ENCODE results near the gene KLHL24. TPM values are rescaled to one million over a fixed set of nuclear protein-coding genes. Genes with fewer than 3 reads are reported as not detected.

Gene KLHL24
- total and polyA plus RNA-seq, 2 of the 4 experiments (the other 2 are of a cell fraction): 5.7 to 25.6 TPM

- H3K4me2 ChIP-seq (ENCODE audit: low read depth, low read length): no peak overlapping the region
- no peak overlapping the region for H2BK5ac ChIP-seq (ENCODE audit: low read depth, low read length, poor library complexity, severe bottlenecking)
- no peaks in the 10 kb centered on the region for H3K27me3 ChIP-seq (ENCODE audit: control insufficient read depth, insufficient read depth, low read length)
- no peaks in the 10 kb centered on the region for H4K20me1 ChIP-seq (ENCODE audit: insufficient read depth, low read length)
- TF ChIP-seq MAZ (IDR thresholded peaks at IDR 0.05; ENCODE audit: borderline replicate concordance, low read depth, low read length) (no peak), ELK1 (IDR thresholded peaks at IDR 0.05; ENCODE audit: borderline replicate concordance, low read depth, low read length) (no peak), CTCF (conservative IDR thresholded peaks at IDR 0.05; ENCODE audit: low read depth, low read length) (no peak), CEBPB (IDR thresholded peaks at IDR 0.05; ENCODE audit: low read depth, low read length) (no peak), BHLHE40 (IDR thresholded peaks at IDR 0.05; ENCODE audit: low read depth, low read length) (no peak), RFX5 (IDR thresholded peaks at IDR 0.05; ENCODE audit: low read depth, low read length) (no peak), FOS (IDR thresholded peaks at IDR 0.05; ENCODE audit: low read depth, low read length) (no peak), RCOR1 (IDR thresholded peaks at IDR 0.05; ENCODE audit: insufficient replicate concordance, low read length) (no peak), POLR2A (IDR thresholded peaks at IDR 0.05; ENCODE audit: low read depth, low read length) (no peak), RAD21 (IDR thresholded peaks at IDR 0.05; ENCODE audit: low read length) (no peak), USF2 (IDR thresholded peaks at IDR 0.05; ENCODE audit: low read depth, low read length) (no peak), CHD1 (IDR thresholded peaks at IDR 0.05; ENCODE audit: low read depth, low read length) (no peak), NFE2L2 (IDR thresholded peaks at IDR 0.05; ENCODE audit: low read depth, low read length) (no peak), MAFK (IDR thresholded peaks at IDR 0.05; ENCODE audit: low read depth, low read length) (no peak), MXI1 (IDR thresholded peaks at IDR 0.05; ENCODE audit: borderline replicate concordance, low read depth, low read length) (no peak), SMC3 (IDR thresholded peaks at IDR 0.05; ENCODE audit: low read depth, low read length) (no peak)
- DNase-seq: no peak
- H2BK15ac ChIP-seq (ENCODE audit: low read depth, low read length): no peak overlapping the region
- H3K36me3 ChIP-seq (ENCODE audit: control insufficient read depth, insufficient read depth, low read length): no peaks in the 10 kb centered on the region
- no peak overlapping the region for H3K18ac ChIP-seq (ENCODE audit: low read depth, low read length)
- H3K27ac ChIP-seq (ENCODE audit: insufficient read depth, low read length): no peak overlapping the region
- H3K14ac ChIP-seq (replicated peaks; ENCODE audit: low read depth, low read length): no peak overlapping the region
- ChIA-PET CTCF (no interaction called here), POLR2A (ENCODE audit: unreplicated experiment) (no interaction called here)
- no peaks in the 10 kb centered on the region for H3K79me1 ChIP-seq (ENCODE audit: low read depth in 1 of 2, low read length in 2 of 2)
- H4K8ac ChIP-seq (ENCODE audit: low read depth in 2 of 2, low read length in 2 of 2): no peak overlapping the region
- no peaks in the 10 kb centered on the region for H3K9me1 ChIP-seq (ENCODE audit: insufficient read depth, low read length)
- no peak overlapping the region for H3K4me3 ChIP-seq (ENCODE audit: insufficient read depth, low read depth, low read length)
- H4K5ac ChIP-seq (ENCODE audit: low read depth, low read length): no peak overlapping the region
- no peak overlapping the region for H2AFZ ChIP-seq (replicated peaks; ENCODE audit: low read length, poor library complexity)
- no peak overlapping the region for H3K4ac ChIP-seq (ENCODE audit: low read depth, low read length)
- intact Hi-C loops (cut with micrococcal nuclease) (no loop called here), dilution Hi-C loops (cut with HindIII; ENCODE audit: low sequenced_read_pairs, unreplicated experiment) (no loop called here), in situ Hi-C loops (cut with MboI; ENCODE audit: low sequenced_read_pairs) (no loop called here)
- H3K9me3 ChIP-seq (ENCODE audit: control insufficient read depth, insufficient read depth, low read length): no peaks in the 10 kb centered on the region
- whole genome bisulfite sequencing, 2 experiments (ENCODE audit: extremely low coverage in 2 of 2, insufficient read length in 1 of 2): 100% methylated on average over 5 of the region's 11 CpGs; no CpG with 5 or more reads in 1 of the 2 experiments
- H2BK120ac ChIP-seq (ENCODE audit: low read depth, low read length): no peak overlapping the region
- ATAC-seq (ENCODE audit: low read depth): no peak
- no peak overlapping the region for H3K9ac ChIP-seq (ENCODE audit: low read depth, low read length)
- no peak overlapping the region for H4K91ac ChIP-seq (ENCODE audit: insufficient read depth, low read depth, low read length)
- H3K56ac ChIP-seq (ENCODE audit: extremely low read depth, insufficient read depth, low read length): no peak overlapping the region
- no peak overlapping the region for H3K23ac ChIP-seq (ENCODE audit: low read depth, low read length)
- H2AK5ac ChIP-seq (ENCODE audit: low read depth, low read length): no peak overlapping the region
- H2BK20ac ChIP-seq (ENCODE audit: low read depth, low read length): no peak overlapping the region
- no TSS peak for BruUV-seq (replicated peaks)
- no peak overlapping the region for H2AK9ac ChIP-seq (replicated peaks; ENCODE audit: low read depth, low read length, poor library complexity)
- H3K4me1 ChIP-seq (ENCODE audit: control insufficient read depth, insufficient read depth, low read length): 0 out of 2 replicates have a peak, but pooled peaks cover 2% of the 10 kb centered on the region
These were observed 55.1 kb downstream of the KLHL24 start for GRCh38 chr3:183690402-183690995.
